CD4-positive, alpha-beta T cell (primary cell): ENCODE results near the gene VRK2. TPM values are rescaled to one million over a fixed set of nuclear protein-coding genes. Genes with fewer than 3 reads are reported as not detected.

Source experiments
- ATAC-seq: fragments of 200-7000 bp; cut with Tn5 transposase; one replicate; pipeline ENCODE4 v1.10.0; 2022; ENCODE audit warnings: mild to moderate bottlenecking; ENCODE audit not compliant: poor library complexity
- CTCF ChIA-PET: fragments of 350-600 bp; sonication (Branson Sonifier 250); formaldehyde crosslinking; loops from one replicate; lab custom pipeline; 2021; ENCODE audit warnings: antibody characterized with exemption, inconsistent platforms; lab: Charles Lee
- POLR2A ChIA-PET: fragments of 350-600 bp; sonication (Branson Sonifier 250); formaldehyde crosslinking; loops from one replicate; lab custom pipeline; 2021; ENCODE audit warnings: antibody characterized with exemption, inconsistent platforms; lab: Charles Lee
- DNase-seq, 14 experiments: peaks; one replicate each; pipeline ENCODE4 v3.0.0-alpha.2; 2013 to 2020; ENCODE audit warnings: mixed read lengths in 2 of 14
- H3K27ac ChIP-seq, 2 donors: one replicate each; pipeline versions ENCODE4 v1.5.1 to v1.7.0; 2013; ENCODE audit warnings: low read length in 2 of 2, low read depth in 1 of 2, mild to moderate bottlenecking in 1 of 2
- H3K27me3 ChIP-seq, 2 experiments: 1 replicate in 1 of 2; 2 replicates in 1 of 2; pipeline versions ENCODE4 v1.6.1 to v1.7.0; 2013; ENCODE audit warnings: low read length in 2 of 2, control low read depth in 1 of 2, mild to moderate bottlenecking in 1 of 2, moderate library complexity in 1 of 2; ENCODE audit not compliant: insufficient read depth in 2 of 2, control insufficient read depth in 1 of 2
- H3K36me3 ChIP-seq: one replicate; pipeline ENCODE4 v1.6.1; 2013; ENCODE audit warnings: low read length, control low read depth; ENCODE audit not compliant: insufficient read depth
- H3K4me1 ChIP-seq: one replicate; pipeline ENCODE4 v1.6.1; 2013; ENCODE audit warnings: low read length, control low read depth; ENCODE audit not compliant: insufficient read depth
- H3K4me3 ChIP-seq: one replicate; pipeline ENCODE4 v1.5.1; 2013; ENCODE audit warnings: mild to moderate bottlenecking, low read length, moderate library complexity
- H3K9me3 ChIP-seq, 2 experiments: 1 replicate in 1 of 2; 2 replicates in 1 of 2; pipeline versions ENCODE4 v1.6.1 to v1.7.0; 2013; ENCODE audit warnings: low read length in 2 of 2, mild to moderate bottlenecking in 2 of 2, control low read depth in 1 of 2, moderate library complexity in 1 of 2; ENCODE audit not compliant: control insufficient read depth in 1 of 2, insufficient read depth in 1 of 2
- H3K27ac Mint-ChIP-seq: one replicate; pipeline ENCODE4 v1.8.0; 2020; ENCODE audit warnings: mixed read lengths
- H3K27me3 Mint-ChIP-seq: one replicate; pipeline ENCODE4 v1.8.0; 2021; ENCODE audit warnings: mixed read lengths
- H3K36me3 Mint-ChIP-seq: one replicate; pipeline ENCODE4 v1.8.0; 2021; ENCODE audit warnings: low read depth, mixed read lengths
- H3K4me1 Mint-ChIP-seq: one replicate; pipeline ENCODE4 v1.8.0; 2021; ENCODE audit warnings: low read depth, mixed read lengths
- H3K4me3 Mint-ChIP-seq: one replicate; pipeline ENCODE4 v1.8.0; 2020; ENCODE audit warnings: mild to moderate bottlenecking, mixed read lengths
- H3K9me3 Mint-ChIP-seq: one replicate; pipeline ENCODE4 v1.8.0; 2020; ENCODE audit warnings: mixed read lengths
- CTCF ChIP-seq: fragments of 200-600 bp; IDR thresholded peaks from one replicate; pipeline ENCODE4 v1.8.0; 2022; ENCODE audit warnings: antibody characterized with exemption, mild to moderate bottlenecking
- intact Hi-C, 2 experiments: fragments of 100-400 bp; cut with DNase I in 1 of 2; cut with micrococcal nuclease in 1 of 2; formaldehyde crosslinking; loops; one replicate each; pipeline versions ENCODE4 v1.15.1 to v1.9.0; 2023 to 2025; cut with DNase I, micrococcal nuclease
- total RNA-seq, 174 experiments: library from RNA in 2 of 174; stranded (reverse) in 2 of 174; gene quantifications; one replicate each; pipeline ENCODE4 v1.2.3 and lab custom pipeline; 2021 to 2026

VRK2 gene
- total RNA-seq, 2 experiments from 2014 or later = 11.1 to 11.5 TPM

DNA sequence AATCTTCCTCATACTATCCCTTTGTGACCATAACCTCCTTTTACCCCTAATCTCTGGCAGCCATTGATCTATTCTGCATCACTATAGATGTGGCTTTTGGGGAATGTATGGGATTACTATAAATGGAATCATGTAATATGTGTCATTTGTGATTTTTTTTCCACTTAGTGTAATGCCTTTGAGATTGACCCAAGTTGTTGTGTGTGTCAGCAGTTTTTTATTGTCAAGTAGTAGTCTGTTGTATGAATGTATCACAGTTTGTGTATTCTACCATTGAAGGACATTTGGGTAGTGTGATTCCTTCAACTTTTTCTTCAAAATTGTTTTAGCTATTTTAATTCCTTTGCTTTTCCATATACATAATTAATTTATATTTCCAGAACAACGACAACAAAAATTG is 18.6 kb downstream of the VRK2 start:
- Histone ChIP-seq H3K27ac (no peak overlapping the region), H3K4me3 (no peak overlapping the region), H3K27me3 (no peaks in the 10 kb centered on the region), H3K9me3 (no peaks in the 10 kb centered on the region), H3K4me1 (no peaks in the 10 kb centered on the region), H3K36me3 (no peaks in the 10 kb centered on the region)
- POLR2A ChIA-PET = interaction anchor here (1.7 kb wide), 1 partner anchor 19 kb away, joined by 5 read pairs; the partner anchor contains the start of gene VRK2
- H3K36me3 Mint-ChIP-seq = peaks cover 34% of the 10 kb centered on the region
- intact Hi-C loops = no loop called here
- H3K27me3 Mint-ChIP-seq = no peaks in the 10 kb centered on the region
- no peak for DNase-seq
- no peak overlapping the region for H3K27ac Mint-ChIP-seq
- no peak for ATAC-seq
- H3K4me1 Mint-ChIP-seq = peaks cover 50% of the 10 kb centered on the region
- no peak overlapping the region for H3K4me3 Mint-ChIP-seq
- CTCF ChIA-PET = no interaction called here
- no peak for TF ChIP-seq CTCF
- H3K9me3 Mint-ChIP-seq = no peaks in the 10 kb centered on the region

- Histone ChIP-seq H3K36me3 (no peaks in the 10 kb centered on the region), H3K9me3 (no peaks in the 10 kb centered on the region), H3K4me3 (no peak overlapping the region), H3K27ac (no peak overlapping the region), H3K4me1 (no peaks in the 10 kb centered on the region), H3K27me3 (no peaks in the 10 kb centered on the region)
- intact Hi-C loops = no loop called here
- TF ChIP-seq CTCF = no peak
- H3K4me3 Mint-ChIP-seq = no peak overlapping the region
- H3K27ac Mint-ChIP-seq = no peak overlapping the region
- ChIA-PET CTCF (no interaction called here), POLR2A (no interaction called here)
- ATAC-seq = no peak
- no peaks in the 10 kb centered on the region for H3K27me3 Mint-ChIP-seq
- no peak for DNase-seq
- H3K4me1 Mint-ChIP-seq = peaks cover 61% of the 10 kb centered on the region
- H3K36me3 Mint-ChIP-seq = peaks cover 33% of the 10 kb centered on the region
- no peaks in the 10 kb centered on the region for H3K9me3 Mint-ChIP-seq
Measured at GRCh38 chr2:58067001-58067400, 20.4 kb downstream of the VRK2 start.

DNA sequence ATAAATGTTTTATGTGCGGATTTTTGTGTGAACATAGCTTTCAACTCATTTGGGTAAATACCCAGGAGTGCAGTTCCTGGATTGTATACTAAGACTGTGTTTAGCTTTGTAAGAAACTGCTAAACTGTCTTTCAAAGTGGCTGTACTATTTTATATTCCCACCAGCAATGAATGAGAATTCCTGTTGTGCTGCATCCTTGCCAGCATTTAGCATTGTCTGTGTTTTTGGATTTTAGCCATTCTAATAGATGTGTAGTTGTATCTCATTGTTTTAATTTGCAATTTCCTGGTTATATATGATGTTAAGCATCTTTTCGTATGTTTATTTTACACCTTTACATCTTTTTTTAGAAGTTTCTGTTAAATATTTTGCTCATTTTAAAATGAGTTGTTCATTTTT is 24.2 kb downstream of the VRK2 start:
- Mint-ChIP-seq H3K4me1 (peaks cover 43% of the 10 kb centered on the region), H3K4me3 (no peak overlapping the region), H3K36me3 (peaks cover 40% of the 10 kb centered on the region), H3K27me3 (no peaks in the 10 kb centered on the region), H3K9me3 (peaks cover 6% of the 10 kb centered on the region), H3K27ac (no peak overlapping the region)
- DNase-seq (no peak), ATAC-seq (no peak)
- Histone ChIP-seq H3K27ac (no peak overlapping the region), H3K27me3 (no peaks in the 10 kb centered on the region), H3K9me3 (no peaks in the 10 kb centered on the region), H3K36me3 (no peaks in the 10 kb centered on the region), H3K4me3 (no peak overlapping the region), H3K4me1 (no peaks in the 10 kb centered on the region)
- TF ChIP-seq CTCF = no peak
- intact Hi-C loops = no loop called here
- ChIA-PET CTCF (no interaction called here), POLR2A (no interaction called here)
